K562 (cell line): ENCODE results near the gene IL4I1. TPM values are rescaled to one million over a fixed set of nuclear protein-coding genes. Genes with fewer than 3 reads are reported as not detected.

Experiments used
- ATF1 ChIP-seq, 2 experiments: fragments of 450-650 bp in 1 of 2; IDR thresholded peaks; 2 replicates each; pipeline ENCODE4 v1.6.1; 2016; ENCODE audit warnings: missing compliant biosample characterization in 1 of 2, missing genetic modification characterization in 1 of 2
- CBX1 ChIP-seq: sonication (generic); IDR thresholded peaks from 2 replicates; pipeline ENCODE4 v1.6.1; 2016; ENCODE audit warnings: antibody characterized with exemption, low read depth, mild to moderate bottlenecking
- CEBPB ChIP-seq: fragments of 450-650 bp; IDR thresholded peaks from 2 replicates; pipeline ENCODE4 v1.6.1; 2016; ENCODE audit warnings: missing genetic modification characterization, missing compliant biosample characterization
- CXXC5 ChIP-seq: fragments of 250-450 bp; sonication (Bioruptor Pico); IDR thresholded peaks from 2 replicates; pipeline ENCODE4 v1.8.0; 2022; ENCODE audit warnings: inconsistent platforms, mild to moderate bottlenecking, moderate library complexity
- FOXK1 ChIP-seq: sonication (generic); formaldehyde crosslinking; IDR thresholded peaks from 2 replicates; pipeline ENCODE4 v1.8.0; 2022; ENCODE audit warnings: missing genetic modification reagents, mild to moderate bottlenecking, borderline replicate concordance
- HDAC8 ChIP-seq: fragments of 450-650 bp; IDR thresholded peaks from 2 replicates; pipeline ENCODE4 v1.6.1; 2016; ENCODE audit warnings: mild to moderate bottlenecking, missing genetic modification characterization, moderate library complexity, missing compliant biosample characterization
- MEF2A ChIP-seq: IDR thresholded peaks from 2 replicates; pipeline ENCODE4 v1.6.1; 2011; ENCODE audit warnings: low read depth, mild to moderate bottlenecking, low read length, moderate library complexity; ENCODE audit not compliant: control insufficient read depth
- MGA ChIP-seq: fragments of 450-650 bp; IDR thresholded peaks from 2 replicates; pipeline ENCODE4 v1.6.1; 2016; ENCODE audit warnings: mild to moderate bottlenecking, moderate library complexity
- PHF8 ChIP-seq: fragments of 200-600 bp; sonication (generic); IDR thresholded peaks from 2 replicates; pipeline ENCODE4 v1.6.1; 2012; ENCODE audit warnings: mixed run types, mild to moderate bottlenecking, inconsistent platforms, low read length, moderate library complexity, borderline replicate concordance
- RBFOX2 ChIP-seq: fragments of 200-400 bp; formaldehyde crosslinking; IDR thresholded peaks from 2 replicates; pipeline ENCODE4 v1.6.1; 2017; ENCODE audit warnings: low read depth, mild to moderate bottlenecking, low read length, moderate library complexity
- SMAD1 ChIP-seq: fragments of 150-350 bp; IDR thresholded peaks from 2 replicates; pipeline ENCODE4 v1.6.1; 2014; ENCODE audit warnings: low read length, low read depth; ENCODE audit not compliant: partially characterized antibody
- SRSF1 ChIP-seq: fragments of 200-400 bp; formaldehyde crosslinking; IDR thresholded peaks from 2 replicates; pipeline ENCODE4 v1.6.1; 2017; ENCODE audit warnings: mild to moderate bottlenecking, low read depth, low read length, moderate library complexity
- TCFL5 ChIP-seq: fragments of 250-450 bp; sonication (Bioruptor Pico); conservative IDR thresholded peaks from 2 replicates; pipeline ENCODE4 v1.6.1; 2021; ENCODE audit warnings: mild to moderate bottlenecking, moderate library complexity, matching md5 sums
- ZFPM2 ChIP-seq: fragments of 250-450 bp; sonication (Bioruptor Pico); IDR thresholded peaks from 2 replicates; pipeline ENCODE4 v1.5.1; 2022; ENCODE audit warnings: mild to moderate bottlenecking
- ZNF717 ChIP-seq: fragments of 250-450 bp; sonication (Bioruptor Pico); IDR thresholded peaks from 2 replicates; pipeline ENCODE4 v1.5.0; 2021
- ZNF830 ChIP-seq: fragments of 250-450 bp; sonication (Bioruptor Pico); IDR thresholded peaks from 2 replicates; pipeline ENCODE4 v1.5.0; 2021; ENCODE audit warnings: mild to moderate bottlenecking
- ZSCAN29 ChIP-seq: fragments of 450-650 bp; IDR thresholded peaks from 2 replicates; pipeline ENCODE4 v1.6.1; 2017
- polyA plus RNA-seq, 8 experiments: library from polyadenylated mRNA; depleted of rRNA in 4 of 8; stranded (reverse) in 5 of 8; unstranded in 3 of 8; fragments of >200 nt; fragmentation: Nextera tagmentation in 2 of 8; fragmentation: Illumina TruSeq in 1 of 8; extraction: Ambion mirVana in 2 of 8; extraction: Trizol in 1 of 8; gene quantifications; 2 replicates each; pipeline versions ENCODE4 v1.2.1 to v1.2.3, GENCODE V29; 2011 to 2014; ENCODE audit warnings: inconsistent platforms in 1 of 8, missing spikeins in 1 of 8
- total RNA-seq, 7 experiments: library from RNA; depleted of rRNA in 6 of 7; stranded (reverse); fragments of >200 nt in 6 of 7; fragmentation: Illumina TruSeq in 2 of 7; extraction: Trizol in 2 of 7; gene quantifications; 2 replicates each; pipeline versions ENCODE4 v1.2.1 to v1.2.3, GENCODE V29; 2011 to 2021; ENCODE audit warnings: low replicate concordance in 1 of 7

Gene IL4I1
- total and polyA plus RNA-seq, 9 of the 15 experiments (the other 6 are each of a cell fraction or from before 2014, with no cell fraction given) = 0.06 to 0.95 (median 0.43) TPM; not detected in 2

GRCh38 chr19:49931293-49932040 lies 34.8 kb upstream of the IL4I1 start (continued):
- no peak for TF ChIP-seq SRSF1
- no peak for TF ChIP-seq ATF1 (CRISPR knock-in tag; IDR thresholded peaks at IDR 0.05)
- TF ChIP-seq ATF1 (tag; IDR thresholded peaks at IDR 0.05) = no peak
- TF ChIP-seq CXXC5 (CRISPR knock-in tag) = no peak
- TF ChIP-seq MEF2A = no peak
- 0 out of 2 replicates have a peak, but pooled peaks have one; percentile 7 for TF ChIP-seq RBFOX2
- TF ChIP-seq HDAC8 (tag) = no peak
- TF ChIP-seq SMAD1 = no peak
- TF ChIP-seq TCFL5 (CRISPR knock-in tag) = no peak
- no peak for TF ChIP-seq MGA
- no peak for TF ChIP-seq ZSCAN29
- no peak for TF ChIP-seq ZFPM2 (CRISPR knock-in tag)
- TF ChIP-seq FOXK1 (CRISPR knock-in tag) = no peak
- no peak for TF ChIP-seq ZNF830 (CRISPR knock-in tag)
- no peak for TF ChIP-seq PHF8
- TF ChIP-seq CEBPB (tag) = no peak
- TF ChIP-seq CBX1 = no peak
- TF ChIP-seq ZNF717 = no peak
